ENCODE data around the gene TGFB1I1. TPM values are rescaled to one million over a fixed set of nuclear protein-coding genes. Genes with fewer than 3 reads are reported as not detected.

The TGFB1I1 gene
- total RNA-seq, 1 donor: 121 TPM

GRCh38 chr16:31453255-31454204 is 18.4 kb upstream of the TGFB1I1 start:
- TF ChIP-seq CTCF (IDR thresholded peaks at IDR 0.05; ENCODE audit: insufficient read depth, low read depth, low read length): no peak
- H3K4me3 ChIP-seq (ENCODE audit: low read depth, low read length): no peak overlapping the region
- DNase-seq (ENCODE audit: low read depth): peak; percentile 68

DNA sequence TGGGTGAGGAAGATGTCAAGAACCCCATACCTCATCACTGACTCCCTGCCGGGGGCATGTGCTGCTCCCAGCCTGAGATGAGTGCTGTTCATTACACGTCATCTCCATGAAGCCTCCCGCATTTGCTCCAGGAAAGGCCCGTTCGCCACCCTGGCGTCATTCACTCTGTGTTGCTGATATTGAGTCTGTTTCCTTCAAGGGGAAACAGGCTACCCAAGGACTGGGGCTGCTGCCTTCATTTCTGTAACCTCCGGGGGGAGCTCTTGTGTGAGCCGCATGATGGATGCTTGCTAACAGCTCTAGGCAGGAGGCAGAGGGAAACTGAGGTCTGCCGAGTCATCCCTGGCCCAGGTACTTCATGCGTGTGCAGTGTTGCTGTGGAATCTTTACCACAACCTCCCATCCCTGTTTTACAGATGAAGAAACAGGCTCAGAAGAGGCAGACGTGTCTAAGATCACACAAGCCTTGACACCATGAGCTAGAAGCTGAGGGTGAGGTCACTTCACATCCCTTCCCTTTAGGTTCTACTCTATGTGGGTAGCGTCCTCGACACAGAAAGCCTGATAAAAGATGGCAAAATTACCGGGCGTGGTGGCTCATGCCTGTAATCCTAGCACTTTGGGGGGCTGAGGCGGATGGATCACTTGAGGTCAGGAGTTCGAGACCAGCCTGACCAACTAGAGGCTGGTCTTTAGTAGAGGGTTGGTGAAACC is 16.2 kb upstream of the TGFB1I1 start:
- TF ChIP-seq CTCF (IDR thresholded peaks at IDR 0.05; ENCODE audit: insufficient read depth, low read depth, low read length): peak; percentile 46
- no peak overlapping the region for H3K4me3 ChIP-seq (ENCODE audit: low read depth, low read length)
- no peak for DNase-seq (ENCODE audit: low read depth)

DNA sequence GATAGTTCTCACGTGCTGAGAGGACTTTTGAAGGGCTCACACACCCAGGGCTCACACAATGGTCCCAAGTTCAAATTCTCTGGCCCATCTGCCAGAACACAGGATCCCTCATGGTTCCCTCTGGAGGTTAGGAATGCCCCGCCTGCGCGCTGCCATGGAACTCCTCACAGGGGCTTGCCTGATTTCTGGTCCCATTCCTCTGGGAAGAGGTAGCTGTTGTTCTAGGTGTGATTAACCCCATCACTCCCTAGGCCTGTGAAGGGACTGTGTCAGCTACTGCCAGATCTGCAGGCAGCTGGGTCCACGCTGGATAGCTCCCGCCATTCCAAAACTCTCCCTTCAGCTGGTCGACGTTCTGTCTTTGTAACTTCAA is 15.0 kb upstream of the TGFB1I1 start:
- no peak for DNase-seq (ENCODE audit: low read depth)

DNA sequence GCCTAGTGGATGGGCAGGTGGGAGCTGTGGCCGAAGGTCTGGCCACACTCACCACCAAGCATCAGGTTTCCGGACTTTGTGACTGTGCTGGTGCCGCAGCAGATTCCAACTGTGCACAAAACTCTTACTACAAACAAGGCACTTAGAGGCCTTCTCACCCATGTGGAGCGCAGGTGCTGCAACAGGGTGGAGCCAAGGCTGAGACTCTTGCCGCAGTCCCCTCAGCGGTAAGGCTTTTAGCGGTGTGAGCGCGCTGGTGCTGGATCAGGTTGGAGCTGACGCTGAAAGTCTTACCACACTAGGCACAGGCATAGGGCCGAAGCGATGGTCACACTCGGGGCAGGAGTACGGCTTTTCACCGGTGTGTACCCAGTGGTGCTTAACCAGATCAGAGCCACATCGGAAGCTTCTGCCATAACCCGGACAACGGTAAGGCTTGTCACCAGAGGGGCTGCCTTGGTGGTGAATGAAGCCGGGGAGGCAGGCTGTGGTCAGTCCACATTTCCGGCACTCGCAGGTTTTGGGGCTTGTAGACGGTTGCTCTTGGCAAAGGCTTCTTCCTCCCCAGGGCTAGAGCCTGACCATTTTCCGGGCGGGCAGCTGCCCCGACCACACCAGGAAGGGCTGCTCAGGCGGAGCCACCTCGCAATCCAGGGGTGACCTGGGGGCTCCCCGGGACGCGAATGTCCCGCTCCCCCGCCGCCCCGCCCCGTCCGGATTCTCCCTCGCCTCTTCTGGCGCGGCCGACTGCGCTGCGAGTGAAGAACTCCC is 13.7 kb upstream of the TGFB1I1 start:
- peak; percentile 21 for TF ChIP-seq CTCF (IDR thresholded peaks at IDR 0.05; ENCODE audit: insufficient read depth, low read depth, low read length)
- DNase-seq (ENCODE audit: low read depth): peak; percentile 60
- H3K4me3 ChIP-seq (ENCODE audit: low read depth, low read length): peak overlapping the region; percentile 78

More for the DNA sequence above, 15.0 kb upstream of the TGFB1I1 start:
- no peak for TF ChIP-seq CTCF (IDR thresholded peaks at IDR 0.05; ENCODE audit: insufficient read depth, low read depth, low read length)
- H3K4me3 ChIP-seq (ENCODE audit: low read depth, low read length): no peak overlapping the region

GRCh38 chr16:31458844-31459686 is 12.9 kb upstream of the TGFB1I1 start, which contains the start of gene ARMC5:
ARMC5 (plus strand) TSS chr16:31459501; CDS start chr16:31459525, 24 bp downstream.
- peak; percentile 60 for TF ChIP-seq CTCF (IDR thresholded peaks at IDR 0.05; ENCODE audit: insufficient read depth, low read depth, low read length)
- DNase-seq (ENCODE audit: low read depth): peak; percentile 99
- peak within 1 kb of the TSS; percentile 78 for H3K4me3 ChIP-seq (ENCODE audit: low read depth, low read length)

All from fibroblast of villous mesenchyme (primary cell).